HG03139 (cell line): ENCODE measurements around the gene SEMA4F.

ENCODE experiments used
- ATAC-seq: cut with Tn5 transposase; IDR thresholded peaks from one replicate; pipeline ENCODE4 v1.9.1; 2021; ENCODE audit not compliant: unreplicated experiment

SEMA4F gene

DNA sequence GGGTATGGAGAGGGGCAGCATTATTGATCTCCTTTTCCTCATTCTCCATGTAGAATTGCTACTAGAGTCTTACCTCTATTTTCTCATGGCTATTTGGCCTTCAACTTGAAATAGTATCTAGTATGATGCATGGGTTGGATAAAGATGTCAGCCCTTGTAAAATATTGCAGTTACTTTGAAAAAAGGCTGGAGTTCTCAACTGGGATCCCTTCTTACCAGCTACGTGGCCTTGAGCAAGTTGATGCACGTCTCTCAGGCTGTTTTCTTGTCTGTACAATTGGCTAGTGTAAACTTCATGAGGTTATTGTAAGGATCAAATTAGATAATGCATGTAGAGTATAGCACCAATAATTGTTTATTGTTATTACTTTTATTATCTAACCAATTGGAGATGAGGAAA is 50.2 kb downstream of the SEMA4F start:
- no peak for ATAC-seq

DNA sequence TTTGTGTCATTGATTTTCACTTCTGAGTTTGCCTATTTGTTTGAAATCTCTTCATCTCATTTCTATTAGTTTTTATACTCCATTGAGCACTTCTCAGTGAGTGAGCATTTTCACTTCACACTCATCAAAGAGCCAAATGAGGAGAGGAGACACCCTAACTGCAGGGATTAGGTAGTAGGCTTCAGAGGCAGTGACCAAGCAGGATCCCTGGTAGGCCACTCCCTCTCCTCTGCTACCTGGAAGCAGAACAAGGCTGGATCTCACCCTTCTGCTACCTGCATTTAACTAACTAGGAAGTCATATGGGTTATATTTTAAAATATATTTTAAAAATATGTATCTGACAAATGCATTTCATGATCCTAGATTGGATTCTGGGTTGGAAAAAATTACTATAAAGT is 52.7 kb downstream of the SEMA4F start:
- no peak for ATAC-seq

DNA sequence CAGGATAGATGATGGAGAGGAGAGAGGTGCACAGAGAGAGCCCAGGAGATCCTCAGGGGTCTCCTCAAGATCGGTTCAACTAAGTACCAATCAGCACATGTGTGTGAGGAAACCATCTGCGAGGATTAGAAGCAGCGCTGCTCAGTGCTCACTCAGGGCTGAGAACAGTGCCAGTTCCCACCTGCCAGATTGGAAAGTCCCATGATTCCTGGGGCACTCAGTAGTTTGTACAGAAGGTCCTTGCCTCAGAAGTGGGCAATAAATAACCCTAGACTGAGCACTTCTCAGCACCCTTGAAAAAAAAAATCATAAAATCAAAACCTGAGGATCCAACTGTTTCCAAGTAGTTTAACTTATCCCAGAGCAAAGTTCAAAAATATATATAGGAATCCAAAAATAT is 53.8 kb downstream of the SEMA4F start:
- ATAC-seq, result no peak

DNA sequence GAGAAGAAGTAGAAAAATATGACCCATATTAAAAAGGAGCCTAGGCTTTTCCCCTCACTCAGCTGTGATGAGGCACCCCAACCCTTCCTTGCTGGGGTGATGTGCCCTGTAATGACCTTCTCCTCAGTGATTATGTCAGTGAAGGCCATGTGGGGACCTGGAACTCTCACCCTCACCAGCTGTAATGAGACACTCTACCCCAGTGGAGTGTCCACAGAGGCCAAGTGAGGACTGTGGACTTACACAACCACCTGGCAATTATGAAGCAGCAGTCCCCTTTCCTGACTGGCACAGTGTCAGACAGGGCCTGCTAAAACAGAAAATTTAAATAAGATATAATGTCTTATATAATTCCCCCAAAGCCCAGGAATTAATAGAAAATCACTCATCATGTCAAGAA is 54.2 kb downstream of the SEMA4F start:
- no peak for ATAC-seq

DNA sequence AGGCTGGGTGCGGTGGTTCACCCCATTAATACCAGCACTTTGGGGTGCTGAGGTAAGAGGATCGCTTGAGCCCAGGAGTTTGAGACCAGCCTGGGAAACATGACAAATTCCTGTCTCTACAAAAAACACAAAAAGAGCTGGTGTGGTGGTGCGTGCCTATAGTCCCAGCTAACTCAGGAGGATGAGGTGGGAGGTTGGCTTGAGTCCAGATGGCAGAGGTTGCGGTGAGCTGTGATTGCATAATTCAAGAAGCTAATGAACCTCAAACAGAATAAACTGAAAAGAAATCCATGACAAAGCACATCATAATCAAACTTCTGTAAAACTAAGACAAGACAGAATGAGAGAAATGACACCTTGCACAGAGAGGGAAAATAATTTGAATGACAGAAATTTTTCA is 54.8 kb downstream of the SEMA4F start:
- no peak for ATAC-seq

DNA sequence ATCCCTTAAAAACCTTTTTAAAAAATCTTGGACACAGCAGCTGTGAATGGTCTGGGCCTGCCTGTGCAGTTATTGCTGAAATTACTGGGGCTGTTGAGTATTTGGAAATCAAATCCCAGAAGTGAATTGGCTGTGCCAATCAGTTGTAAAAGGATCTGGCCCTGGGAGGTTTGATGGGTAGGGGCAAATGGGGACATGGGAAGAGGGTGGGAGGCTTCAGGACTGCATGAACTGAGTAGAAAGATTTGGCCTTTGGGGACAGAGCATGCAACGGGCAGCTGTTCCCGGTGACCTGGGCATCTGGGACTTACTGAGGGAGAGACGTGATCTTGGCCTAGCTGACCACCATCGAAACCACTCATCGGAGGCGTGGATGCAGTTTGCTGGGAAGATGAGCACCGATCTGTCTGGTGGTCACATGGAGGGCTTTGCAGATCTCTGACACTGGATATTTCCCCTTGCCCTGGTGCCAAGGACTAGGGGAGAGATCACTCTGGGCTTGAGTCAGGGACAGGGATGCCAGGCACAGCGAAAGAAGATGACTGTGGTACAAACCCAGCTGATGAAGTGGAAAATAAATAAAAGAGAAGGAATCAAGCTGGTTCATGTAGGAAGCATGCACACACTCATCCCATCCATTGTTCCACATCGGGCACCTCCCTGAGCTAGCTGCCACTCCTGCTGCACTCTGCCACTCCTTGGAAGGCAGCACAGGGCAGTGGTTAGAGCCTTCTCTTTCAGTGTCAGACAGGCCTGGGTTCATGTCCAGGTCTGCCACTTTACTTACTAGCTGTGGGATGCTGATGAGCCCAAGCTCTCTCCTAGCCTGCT is 58.4 kb downstream of the SEMA4F start:
- ATAC-seq, result no peak

DNA sequence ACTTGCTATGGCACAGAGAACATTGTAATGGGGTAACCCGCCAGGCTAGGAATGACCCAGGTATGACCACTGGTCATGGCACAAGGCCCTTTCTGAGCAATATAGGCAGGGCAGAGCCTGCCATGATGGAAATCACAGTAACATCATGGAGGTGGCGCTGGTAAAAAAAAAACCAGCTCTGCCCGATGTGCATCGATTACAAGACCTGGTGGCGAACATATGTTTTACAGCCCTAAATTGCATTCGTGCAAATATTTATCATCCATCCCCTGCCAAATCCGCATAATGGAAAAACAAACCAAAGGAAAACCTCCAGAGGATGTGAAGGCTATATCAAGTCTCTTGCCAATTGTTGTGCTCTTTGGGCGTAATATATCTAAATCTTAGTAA is 60.6 kb downstream of the SEMA4F start:
- ATAC-seq, result no peak

DNA sequence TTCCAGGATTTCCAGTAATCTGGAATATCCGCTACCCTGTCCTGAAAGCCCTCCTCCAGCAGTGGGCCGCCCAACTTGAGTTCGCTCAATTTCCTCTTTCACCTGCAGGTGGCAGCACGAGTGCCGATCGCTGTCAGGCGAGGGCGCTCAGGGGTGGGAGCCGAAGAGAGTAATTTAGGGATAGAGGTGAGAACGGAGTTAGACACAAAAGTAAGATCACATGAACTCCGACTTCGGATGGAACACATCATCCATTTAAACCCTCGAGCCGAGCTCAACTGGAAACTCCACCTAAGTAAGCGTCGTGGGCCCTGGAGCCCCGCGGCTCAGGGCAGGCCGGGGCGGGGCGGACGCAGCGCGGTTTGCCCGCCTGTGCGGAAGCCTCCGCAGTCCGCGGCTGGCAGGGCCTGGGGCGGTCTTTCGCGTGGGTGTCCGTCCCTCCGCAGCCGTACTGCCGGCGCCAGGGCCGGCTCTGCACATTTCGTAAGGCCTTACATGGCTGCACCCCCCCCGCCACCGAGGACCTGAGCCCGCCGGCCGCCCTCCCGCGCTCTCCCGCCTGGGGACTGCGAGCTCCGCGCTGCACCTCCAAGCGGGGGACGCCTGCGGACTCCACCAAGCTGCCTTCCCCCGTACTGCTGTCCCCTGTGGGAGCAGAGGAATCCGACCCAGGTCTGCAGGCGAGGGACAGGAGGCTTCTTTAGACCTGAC is 61.2 kb downstream of the SEMA4F start:
- peak; percentile 84 for ATAC-seq

DNA sequence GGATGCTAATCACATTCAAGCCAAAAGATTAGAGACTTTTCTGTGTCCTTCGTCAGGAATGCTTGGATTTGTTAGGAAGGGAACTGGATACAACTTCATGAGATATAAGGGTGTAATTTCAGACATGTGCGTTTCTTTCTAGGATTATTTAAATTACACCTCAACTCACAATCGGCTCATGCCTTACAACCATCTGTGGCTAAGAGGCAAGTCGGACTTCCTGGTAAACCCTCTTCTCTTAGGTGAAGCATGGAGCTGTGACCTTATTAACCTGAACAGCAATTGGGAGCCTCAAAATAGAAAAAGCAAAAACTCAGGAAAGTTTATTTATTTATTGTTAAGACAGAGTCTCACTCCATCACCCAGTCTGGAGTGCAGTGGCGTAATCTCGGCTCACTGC is 61.8 kb downstream of the SEMA4F start:
- ATAC-seq, result no peak

DNA sequence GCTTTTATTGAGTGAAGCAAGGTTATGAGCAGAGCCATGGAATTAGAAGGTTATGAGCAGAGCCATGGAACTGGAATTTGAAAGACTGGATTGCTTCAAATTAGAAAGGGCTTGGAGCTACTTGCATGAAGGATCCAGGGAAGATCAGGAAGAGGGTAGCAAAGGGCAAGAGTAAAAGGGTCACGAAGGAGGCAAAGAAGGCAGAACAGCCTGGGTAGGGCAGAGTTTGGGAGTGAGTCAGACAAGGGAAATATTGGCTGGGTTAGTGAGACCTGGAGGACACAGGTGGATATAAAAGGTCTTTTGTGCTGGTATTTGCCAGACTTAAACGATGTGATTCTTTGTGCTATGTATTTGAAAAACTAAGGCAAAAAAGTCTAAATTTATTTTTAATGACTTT is 65.0 kb downstream of the SEMA4F start:
- no peak for ATAC-seq

DNA sequence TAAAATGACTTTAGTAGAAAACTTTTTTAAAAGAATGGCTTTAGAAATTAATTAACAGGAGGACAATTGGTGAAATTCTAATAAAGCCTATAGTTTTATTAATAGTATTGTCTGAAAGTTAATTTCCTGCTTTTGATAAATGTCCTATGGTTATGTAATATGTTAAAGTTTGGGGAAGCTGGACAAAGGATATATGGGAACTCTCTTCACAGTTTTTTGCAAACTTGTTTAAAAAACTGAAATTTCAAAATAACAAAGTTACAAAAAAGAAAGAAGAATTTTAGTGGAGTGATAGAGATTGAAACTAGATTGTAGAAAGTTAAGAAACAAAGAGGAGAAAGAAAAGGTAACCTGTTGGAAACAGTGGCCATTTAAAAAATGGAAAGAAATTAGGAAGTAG is 67.3 kb downstream of the SEMA4F start:
- no peak for ATAC-seq

DNA sequence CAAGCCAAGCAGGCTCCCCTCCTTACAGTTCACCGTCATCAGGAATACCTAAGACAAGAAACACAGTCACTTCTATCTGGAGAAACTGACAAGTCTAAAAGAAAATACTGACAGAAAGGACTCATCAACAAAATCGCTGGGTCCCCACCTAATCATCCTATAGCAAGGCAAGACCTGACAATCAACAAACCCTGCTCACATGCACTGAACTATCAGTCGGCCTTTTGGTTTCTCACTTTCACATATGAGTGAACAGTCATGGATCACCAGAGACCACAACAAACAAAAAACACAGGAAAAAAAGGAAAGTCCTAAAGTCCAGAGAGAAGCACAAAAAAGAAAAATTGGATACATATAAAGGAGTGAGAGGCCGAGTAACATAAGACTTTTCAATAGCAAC is 70.4 kb downstream of the SEMA4F start:
- no peak for ATAC-seq

DNA sequence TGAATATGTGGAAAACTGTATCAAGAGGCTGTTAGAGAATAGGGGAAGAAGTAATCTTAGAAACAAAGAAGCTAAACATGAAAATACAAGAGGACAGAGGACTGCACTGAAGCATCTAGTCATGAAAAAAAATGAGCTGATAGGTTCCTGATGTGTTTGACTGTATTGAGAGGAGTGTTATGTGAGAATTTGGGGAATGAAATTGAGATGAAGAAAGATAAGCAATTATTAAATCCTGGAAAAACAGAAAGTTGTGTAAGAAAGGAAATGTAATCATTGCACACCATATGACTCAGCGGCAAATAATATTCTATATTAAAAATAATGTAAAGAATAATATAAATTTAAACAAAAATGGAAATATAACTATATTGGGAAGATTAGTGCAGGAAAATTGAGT is 71.2 kb downstream of the SEMA4F start:
- ATAC-seq, result no peak

DNA sequence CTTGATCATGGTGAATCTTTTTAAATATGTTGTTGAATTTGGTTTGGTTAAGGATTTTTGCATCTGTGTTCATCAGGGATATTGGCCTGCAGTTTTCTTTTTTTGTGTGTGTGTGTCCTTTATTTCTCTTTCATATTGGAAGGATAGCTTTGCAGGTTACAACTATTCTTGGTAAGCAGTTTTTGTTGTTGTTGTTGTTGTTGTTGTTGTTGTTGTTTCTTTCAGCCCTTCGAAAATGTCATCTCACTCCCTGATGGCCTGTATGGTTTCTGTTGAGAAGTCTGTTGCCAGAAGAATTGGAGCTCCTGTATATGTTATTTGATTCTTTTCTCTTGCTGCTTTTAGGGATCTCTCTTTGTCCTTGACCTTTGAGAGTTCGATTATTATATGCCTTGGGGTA is 74.8 kb downstream of the SEMA4F start:
- ATAC-seq, result no peak

DNA sequence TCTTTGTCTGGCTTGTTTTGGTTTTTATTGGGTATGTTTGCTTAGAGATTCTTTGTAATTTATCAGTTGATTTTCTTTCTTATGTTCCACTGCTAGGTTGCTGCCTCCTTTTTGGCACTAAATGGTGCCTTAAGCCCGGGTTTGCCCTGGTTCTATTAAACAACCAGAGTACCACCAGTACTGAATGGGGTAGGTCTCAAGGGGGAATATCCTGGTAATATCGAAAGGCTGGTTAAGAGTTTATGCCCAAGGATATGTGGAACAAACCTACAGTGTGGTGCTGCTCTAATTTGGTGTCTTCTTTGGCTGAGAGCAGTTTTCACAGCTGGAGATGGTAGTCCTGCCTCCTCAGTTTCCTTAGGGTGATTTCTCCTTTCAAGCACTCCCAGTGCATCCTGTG is 76.5 kb downstream of the SEMA4F start:
- ATAC-seq, result no peak
